SJCRH30 (cell line): ENCODE measurements around the gene UQCRHL. TPM values are rescaled to one million over a fixed set of nuclear protein-coding genes. Genes with fewer than 3 reads are reported as not detected.

Experiments used
- DNase-seq, 2 experiments: peaks; one replicate each; pipeline ENCODE4 v3.0.0-alpha.2; 2015 to 2020
- H3K27ac ChIP-seq: fragments of 250-450 bp; sonication (Bioruptor Pico); 2 replicates; pipeline ENCODE4 v1.5.1; 2020; ENCODE audit warnings: mild to moderate bottlenecking, moderate library complexity
- H3K27me3 ChIP-seq: fragments of 250-450 bp; sonication (Bioruptor Pico); 2 replicates; pipeline ENCODE4 v1.5.1; 2020; ENCODE audit warnings: mild to moderate bottlenecking, moderate library complexity
- H3K36me3 ChIP-seq: fragments of 250-450 bp; sonication (Bioruptor Pico); 2 replicates; pipeline ENCODE4 v1.5.1; 2020; ENCODE audit warnings: mild to moderate bottlenecking, moderate library complexity
- H3K4me1 ChIP-seq: fragments of 250-450 bp; sonication (Bioruptor Pico); 2 replicates; pipeline ENCODE4 v1.5.1; 2020; ENCODE audit warnings: mild to moderate bottlenecking, moderate library complexity
- H3K4me3 ChIP-seq: fragments of 250-450 bp; sonication (Bioruptor Pico); 2 replicates; pipeline ENCODE4 v1.5.1; 2020; ENCODE audit warnings: mild to moderate bottlenecking, moderate library complexity
- H3K9me3 ChIP-seq: fragments of 250-450 bp; sonication (Bioruptor Pico); replicated peaks from 2 replicates; pipeline ENCODE4 v1.5.1; 2020; ENCODE audit warnings: mild to moderate bottlenecking, moderate library complexity
- total RNA-seq: library from RNA; depleted of rRNA; stranded (reverse); fragments of >200 nt; shearing (Covaris generic); gene quantifications from 2 replicates; pipeline ENCODE4 v1.2.3, GENCODE V29; 2014

Gene UQCRHL
- total RNA-seq, 1 experiment from 2014 or later: 8.6 TPM

- H3K27ac ChIP-seq: peak overlapping the region; percentile 74
Measured at GRCh38 chr1:15788624-15789301, 18.7 kb downstream of the UQCRHL start.

GRCh38 chr1:15786581-15786980, 20.9 kb downstream of the UQCRHL start:
- Histone ChIP-seq H3K27ac (no peak overlapping the region), H3K9me3 (no peaks in the 10 kb centered on the region), H3K27me3 (no peaks in the 10 kb centered on the region), H3K4me1 (peaks cover 7% of the 10 kb centered on the region), H3K36me3 (no peaks in the 10 kb centered on the region), H3K4me3 (no peak overlapping the region)
- DNase-seq: no peak

More at GRCh38 chr1:15788624-15789301, 18.7 kb downstream of the UQCRHL start:
- Histone ChIP-seq H3K9me3 (no peaks in the 10 kb centered on the region), H3K27me3 (no peaks in the 10 kb centered on the region), H3K36me3 (no peaks in the 10 kb centered on the region), H3K4me3 (no peak overlapping the region), H3K4me1 (peaks cover 13% of the 10 kb centered on the region)
- DNase-seq: peak; percentile 89 to 93

GRCh38 chr1:15785683-15786082, 21.8 kb downstream of the UQCRHL start:
- Histone ChIP-seq H3K9me3 (no peaks in the 10 kb centered on the region), H3K4me1 (peaks cover 7% of the 10 kb centered on the region), H3K4me3 (no peak overlapping the region), H3K27ac (no peak overlapping the region), H3K36me3 (no peaks in the 10 kb centered on the region), H3K27me3 (no peaks in the 10 kb centered on the region)
- DNase-seq: no peak

- Histone ChIP-seq H3K4me1 (no peaks in the 10 kb centered on the region), H3K4me3 (no peak overlapping the region), H3K27ac (no peak overlapping the region), H3K36me3 (no peaks in the 10 kb centered on the region; the same call in 1 of the 2 replicates), H3K9me3 (no peaks in the 10 kb centered on the region), H3K27me3 (no peaks in the 10 kb centered on the region)
- no peak for DNase-seq
Measured at GRCh38 chr1:15777909-15778707, 29.3 kb downstream of the UQCRHL start.

- Histone ChIP-seq H3K9me3 (no peaks in the 10 kb centered on the region), H3K27me3 (no peaks in the 10 kb centered on the region), H3K36me3 (no peaks in the 10 kb centered on the region; the same call in 1 of the 2 replicates), H3K4me3 (no peak overlapping the region), H3K4me1 (no peaks in the 10 kb centered on the region), H3K27ac (no peak overlapping the region)
- no peak for DNase-seq
Measured at GRCh38 chr1:15775706-15776105, 31.7 kb downstream of the UQCRHL start.

GRCh38 chr1:15771836-15772515, 35.5 kb downstream of the UQCRHL start:
- H3K36me3 ChIP-seq: no peaks in the 10 kb centered on the region; the same call in 1 of the 2 replicates

GRCh38 chr1:15770313-15770962, 37.0 kb downstream of the UQCRHL start:
- Histone ChIP-seq H3K4me3 (no peak overlapping the region), H3K9me3 (no peaks in the 10 kb centered on the region), H3K27me3 (no peaks in the 10 kb centered on the region), H3K27ac (no peak overlapping the region), H3K4me1 (no peaks in the 10 kb centered on the region), H3K36me3 (no peaks in the 10 kb centered on the region)
- no peak for DNase-seq

More at GRCh38 chr1:15771836-15772515, 35.5 kb downstream of the UQCRHL start:
- Histone ChIP-seq H3K9me3 (no peaks in the 10 kb centered on the region), H3K27me3 (no peaks in the 10 kb centered on the region), H3K4me1 (no peaks in the 10 kb centered on the region), H3K4me3 (no peak overlapping the region), H3K27ac (no peak overlapping the region)
- DNase-seq: no peak

- Histone ChIP-seq H3K27ac (no peak overlapping the region), H3K9me3 (no peaks in the 10 kb centered on the region), H3K4me3 (no peak overlapping the region), H3K4me1 (no peaks in the 10 kb centered on the region), H3K36me3 (no peaks in the 10 kb centered on the region), H3K27me3 (no peaks in the 10 kb centered on the region)
- no peak for DNase-seq
Measured at GRCh38 chr1:15768388-15768787, 39.1 kb downstream of the UQCRHL start.

- DNase-seq: no peak
- Histone ChIP-seq H3K27me3 (no peaks in the 10 kb centered on the region), H3K4me1 (no peaks in the 10 kb centered on the region), H3K36me3 (no peaks in the 10 kb centered on the region), H3K9me3 (no peaks in the 10 kb centered on the region), H3K4me3 (no peak overlapping the region), H3K27ac (no peak overlapping the region)
Measured at GRCh38 chr1:15767941-15768340, 39.5 kb downstream of the UQCRHL start.

GRCh38 chr1:15765495-15766194, 41.8 kb downstream of the UQCRHL start:
- Histone ChIP-seq H3K36me3 (no peaks in the 10 kb centered on the region), H3K27me3 (no peaks in the 10 kb centered on the region), H3K27ac (no peak overlapping the region), H3K9me3 (no peaks in the 10 kb centered on the region), H3K4me1 (peaks cover 7% of the 10 kb centered on the region; the same call in 1 of the 2 replicates), H3K4me3 (no peak overlapping the region)
- no peak for DNase-seq

GRCh38 chr1:15764890-15765289, 42.6 kb downstream of the UQCRHL start:
- DNase-seq: no peak
- no peaks in the 10 kb centered on the region for H3K9me3 ChIP-seq
- no peaks in the 10 kb centered on the region for H3K36me3 ChIP-seq
- H3K4me3 ChIP-seq: no peak overlapping the region
- H3K27me3 ChIP-seq: no peaks in the 10 kb centered on the region
- H3K4me1 ChIP-seq: peaks cover 12% of the 10 kb centered on the region
- H3K27ac ChIP-seq: no peak overlapping the region

- H3K4me1 ChIP-seq: peaks cover 16% of the 10 kb centered on the region
- H3K9me3 ChIP-seq: no peaks in the 10 kb centered on the region
- DNase-seq: no peak
- H3K4me3 ChIP-seq: no peak overlapping the region
- no peaks in the 10 kb centered on the region for H3K27me3 ChIP-seq
- H3K27ac ChIP-seq: no peak overlapping the region
- H3K36me3 ChIP-seq: no peaks in the 10 kb centered on the region
Measured at GRCh38 chr1:15764269-15764764, 43.1 kb downstream of the UQCRHL start.

- no peaks in the 10 kb centered on the region for H3K9me3 ChIP-seq
- H3K4me3 ChIP-seq: no peak overlapping the region
- H3K4me1 ChIP-seq: peaks cover 24% of the 10 kb centered on the region
- H3K27me3 ChIP-seq: no peaks in the 10 kb centered on the region
- H3K27ac ChIP-seq: no peak overlapping the region
- no peak for DNase-seq
- H3K36me3 ChIP-seq: no peaks in the 10 kb centered on the region
Measured at GRCh38 chr1:15762546-15762945, 44.9 kb downstream of the UQCRHL start.
